WTC11 (cell line): ENCODE data around the gene SLC30A9. TPM values are rescaled to one million over a fixed set of nuclear protein-coding genes. Genes with fewer than 3 reads are reported as not detected.

ENCODE experiments used
- ATAC-seq: fragments of 200-7000 bp; cut with Tn5 transposase; 2 replicates; pipeline ENCODE4 v1.10.0; 2021; ENCODE audit warnings: mild to moderate bottlenecking, moderate library complexity
- CTCF ChIA-PET: fragments of 300-600 bp; sonication (Branson Sonifier 250); formaldehyde crosslinking; loops from one replicate; lab custom pipeline; 2021; ENCODE audit warnings: antibody characterized with exemption; lab: Charles Lee
- POLR2A ChIA-PET: fragments of 350-600 bp; sonication (Branson Sonifier 250); formaldehyde crosslinking; loops from one replicate; lab custom pipeline; 2021; ENCODE audit warnings: antibody characterized with exemption; lab: Charles Lee
- DNase-seq: peaks from one replicate; pipeline ENCODE4 v3.0.0; 2021; ENCODE audit warnings: low spot score
- H3K27ac Mint-ChIP-seq: 2 replicates; pipeline ENCODE4 v1.8.0; 2021; ENCODE audit warnings: mixed read lengths
- H3K27me3 Mint-ChIP-seq: 2 replicates; pipeline ENCODE4 v1.8.0; 2021; ENCODE audit warnings: low read depth, mild to moderate bottlenecking, moderate library complexity, mixed read lengths
- H3K36me3 Mint-ChIP-seq: 2 replicates; pipeline ENCODE4 v1.8.0; 2021; ENCODE audit warnings: mixed read lengths
- H3K4me1 Mint-ChIP-seq: 2 replicates; pipeline ENCODE4 v1.8.0; 2022; ENCODE audit warnings: mixed read lengths
- H3K4me3 Mint-ChIP-seq: 2 replicates; pipeline ENCODE4 v1.8.0; 2021; ENCODE audit warnings: mild to moderate bottlenecking, moderate library complexity, mixed read lengths
- H3K9me3 Mint-ChIP-seq: 2 replicates; pipeline ENCODE4 v1.8.0; 2021; ENCODE audit warnings: mixed read lengths
- CBFB ChIP-seq: sonication (generic); formaldehyde crosslinking; IDR thresholded peaks from 2 replicates; pipeline ENCODE4 v1.8.1; 2022; ENCODE audit warnings: mild to moderate bottlenecking, low read depth, missing genetic modification reagents
- FOXJ3 ChIP-seq: sonication (generic); formaldehyde crosslinking; IDR thresholded peaks from 2 replicates; pipeline ENCODE4 v1.9.0; 2021; ENCODE audit warnings: missing genetic modification reagents, mild to moderate bottlenecking, borderline replicate concordance
- GABPB1 ChIP-seq: sonication (generic); formaldehyde crosslinking; IDR thresholded peaks from 2 replicates; pipeline ENCODE4 v1.8.1; 2023; ENCODE audit warnings: mild to moderate bottlenecking, missing genetic modification reagents
- KAT7 ChIP-seq: sonication (generic); formaldehyde crosslinking; IDR thresholded peaks from 2 replicates; pipeline ENCODE4 v1.8.1; 2023; ENCODE audit warnings: missing genetic modification reagents, mild to moderate bottlenecking, borderline replicate concordance
- NR1H2 ChIP-seq: sonication (generic); formaldehyde crosslinking; IDR thresholded peaks from 2 replicates; pipeline ENCODE4 v1.9.0; 2021; ENCODE audit warnings: mild to moderate bottlenecking, moderate library complexity, missing genetic modification reagents
- SP1 ChIP-seq: sonication (generic); formaldehyde crosslinking; conservative IDR thresholded peaks from 2 replicates; pipeline ENCODE4 v1.8.1; 2022; ENCODE audit warnings: missing genetic modification reagents
- TP53 ChIP-seq: sonication (generic); formaldehyde crosslinking; IDR thresholded peaks from 2 replicates; pipeline ENCODE4 v1.8.1; 2023; ENCODE audit warnings: mild to moderate bottlenecking, missing genetic modification reagents
- ZNF121 ChIP-seq: sonication (generic); formaldehyde crosslinking; IDR thresholded peaks from 2 replicates; pipeline ENCODE4 v1.8.0; 2023; ENCODE audit warnings: missing genetic modification reagents
- ZNF671 ChIP-seq: fragments of 250-450 bp; sonication (Bioruptor Pico); IDR thresholded peaks from 2 replicates; pipeline ENCODE4 v1.8.0; 2021; ENCODE audit warnings: mild to moderate bottlenecking
- total RNA-seq: library from RNA; stranded (reverse); gene quantifications from 3 replicates; pipeline ENCODE4 v1.2.3, GENCODE V29; 2021
- TF ChIP-seq, protein P1 (sequence below): sonication (generic); formaldehyde crosslinking; IDR thresholded peaks from 2 replicates; pipeline ENCODE4 v1.8.0; 2023; ENCODE audit warnings: missing genetic modification reagents
- TF ChIP-seq, protein P2 (sequence below): fragments of 250-450 bp; sonication (Bioruptor Pico); IDR thresholded peaks from 2 replicates; pipeline ENCODE4 v1.9.0; 2021; ENCODE audit warnings: mild to moderate bottlenecking
- TF ChIP-seq, protein P3 (sequence below): sonication (generic); formaldehyde crosslinking; IDR thresholded peaks from 2 replicates; pipeline ENCODE4 v1.8.1; 2023; ENCODE audit warnings: mild to moderate bottlenecking, missing genetic modification reagents
- TF ChIP-seq, protein P4 (sequence below): fragments of 200-600 bp; IDR thresholded peaks from 2 replicates; pipeline ENCODE4 v1.8.0; 2022; ENCODE audit warnings: antibody characterized with exemption
- TF ChIP-seq, protein P5 (sequence below): sonication (generic); formaldehyde crosslinking; IDR thresholded peaks from 2 replicates; pipeline ENCODE4 v1.8.1; 2022; ENCODE audit warnings: mild to moderate bottlenecking, missing genetic modification reagents, moderate library complexity, borderline replicate concordance
- TF ChIP-seq, protein P6 (sequence below): sonication (generic); formaldehyde crosslinking; IDR thresholded peaks from 2 replicates; pipeline ENCODE4 v1.8.0; 2022; ENCODE audit warnings: mild to moderate bottlenecking, missing genetic modification reagents

Gene SLC30A9
- total RNA-seq, 1 experiment from 2014 or later, result 70.1 TPM

DNA sequence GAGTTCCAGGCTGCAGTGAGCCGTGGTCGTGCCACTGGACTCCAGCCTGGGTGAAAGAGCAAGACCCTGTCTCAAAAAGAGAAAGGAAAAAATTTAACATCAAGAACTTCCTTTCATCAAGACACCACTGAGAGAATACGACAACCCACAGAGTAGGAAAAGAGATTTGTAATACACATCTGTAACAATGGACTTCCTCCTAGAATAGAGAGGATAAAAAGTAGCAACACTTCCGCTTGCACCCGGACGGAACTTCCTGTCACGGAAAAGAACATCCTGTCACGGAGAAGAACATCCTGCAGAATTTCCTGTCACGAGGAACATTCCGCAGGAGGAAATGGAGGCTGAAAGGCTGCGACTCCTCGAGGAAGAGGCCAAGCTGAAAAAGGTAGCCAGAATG lies 8.9 kb upstream of the SLC30A9 start, which contains the start of gene DCAF4L1:
Gene DCAF4L1 (plus strand): TSS at position 301 of the 400 bp plus-strand sequence. CDS start 37 bp downstream, at position 338.
- H3K27ac Mint-ChIP-seq, result no peak within 1 kb of the TSS
- TF ChIP-seq, protein P1, sequence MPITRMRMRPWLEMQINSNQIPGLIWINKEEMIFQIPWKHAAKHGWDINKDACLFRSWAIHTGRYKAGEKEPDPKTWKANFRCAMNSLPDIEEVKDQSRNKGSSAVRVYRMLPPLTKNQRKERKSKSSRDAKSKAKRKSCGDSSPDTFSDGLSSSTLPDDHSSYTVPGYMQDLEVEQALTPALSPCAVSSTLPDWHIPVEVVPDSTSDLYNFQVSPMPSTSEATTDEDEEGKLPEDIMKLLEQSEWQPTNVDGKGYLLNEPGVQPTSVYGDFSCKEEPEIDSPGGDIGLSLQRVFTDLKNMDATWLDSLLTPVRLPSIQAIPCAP (CRISPR knock-in tag), result no peak
- TF ChIP-seq ZNF121 (CRISPR knock-in tag) (no peak), ZNF671 (CRISPR knock-in tag) (no peak), FOXJ3 (CRISPR knock-in tag) (no peak), GABPB1 (CRISPR knock-in tag) (no peak), CBFB (CRISPR knock-in tag) (no peak), TP53 (CRISPR knock-in tag) (no peak), SP1 (CRISPR knock-in tag) (no peak), NR1H2 (CRISPR knock-in tag) (no peak)
- TF ChIP-seq, protein P2, sequence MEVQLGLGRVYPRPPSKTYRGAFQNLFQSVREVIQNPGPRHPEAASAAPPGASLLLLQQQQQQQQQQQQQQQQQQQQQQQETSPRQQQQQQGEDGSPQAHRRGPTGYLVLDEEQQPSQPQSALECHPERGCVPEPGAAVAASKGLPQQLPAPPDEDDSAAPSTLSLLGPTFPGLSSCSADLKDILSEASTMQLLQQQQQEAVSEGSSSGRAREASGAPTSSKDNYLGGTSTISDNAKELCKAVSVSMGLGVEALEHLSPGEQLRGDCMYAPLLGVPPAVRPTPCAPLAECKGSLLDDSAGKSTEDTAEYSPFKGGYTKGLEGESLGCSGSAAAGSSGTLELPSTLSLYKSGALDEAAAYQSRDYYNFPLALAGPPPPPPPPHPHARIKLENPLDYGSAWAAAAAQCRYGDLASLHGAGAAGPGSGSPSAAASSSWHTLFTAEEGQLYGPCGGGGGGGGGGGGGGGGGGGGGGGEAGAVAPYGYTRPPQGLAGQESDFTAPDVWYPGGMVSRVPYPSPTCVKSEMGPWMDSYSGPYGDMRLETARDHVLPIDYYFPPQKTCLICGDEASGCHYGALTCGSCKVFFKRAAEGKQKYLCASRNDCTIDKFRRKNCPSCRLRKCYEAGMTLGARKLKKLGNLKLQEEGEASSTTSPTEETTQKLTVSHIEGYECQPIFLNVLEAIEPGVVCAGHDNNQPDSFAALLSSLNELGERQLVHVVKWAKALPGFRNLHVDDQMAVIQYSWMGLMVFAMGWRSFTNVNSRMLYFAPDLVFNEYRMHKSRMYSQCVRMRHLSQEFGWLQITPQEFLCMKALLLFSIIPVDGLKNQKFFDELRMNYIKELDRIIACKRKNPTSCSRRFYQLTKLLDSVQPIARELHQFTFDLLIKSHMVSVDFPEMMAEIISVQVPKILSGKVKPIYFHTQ (CRISPR knock-in tag), result no peak
- TF ChIP-seq, protein P3, sequence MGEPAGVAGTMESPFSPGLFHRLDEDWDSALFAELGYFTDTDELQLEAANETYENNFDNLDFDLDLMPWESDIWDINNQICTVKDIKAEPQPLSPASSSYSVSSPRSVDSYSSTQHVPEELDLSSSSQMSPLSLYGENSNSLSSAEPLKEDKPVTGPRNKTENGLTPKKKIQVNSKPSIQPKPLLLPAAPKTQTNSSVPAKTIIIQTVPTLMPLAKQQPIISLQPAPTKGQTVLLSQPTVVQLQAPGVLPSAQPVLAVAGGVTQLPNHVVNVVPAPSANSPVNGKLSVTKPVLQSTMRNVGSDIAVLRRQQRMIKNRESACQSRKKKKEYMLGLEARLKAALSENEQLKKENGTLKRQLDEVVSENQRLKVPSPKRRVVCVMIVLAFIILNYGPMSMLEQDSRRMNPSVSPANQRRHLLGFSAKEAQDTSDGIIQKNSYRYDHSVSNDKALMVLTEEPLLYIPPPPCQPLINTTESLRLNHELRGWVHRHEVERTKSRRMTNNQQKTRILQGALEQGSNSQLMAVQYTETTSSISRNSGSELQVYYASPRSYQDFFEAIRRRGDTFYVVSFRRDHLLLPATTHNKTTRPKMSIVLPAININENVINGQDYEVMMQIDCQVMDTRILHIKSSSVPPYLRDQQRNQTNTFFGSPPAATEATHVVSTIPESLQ (CRISPR knock-in tag), result no peak
- peaks cover 8% of the 10 kb centered on the region for H3K27me3 Mint-ChIP-seq
- no peak within 1 kb of the TSS for H3K4me3 Mint-ChIP-seq
- no peaks in the 10 kb centered on the region for H3K9me3 Mint-ChIP-seq
- POLR2A ChIA-PET, result no interaction called here
- CTCF ChIA-PET, result no interaction called here
- peaks cover 55% of the 10 kb centered on the region for H3K4me1 Mint-ChIP-seq
- H3K36me3 Mint-ChIP-seq, result no peaks in the 10 kb centered on the region
- DNase-seq (no peak), ATAC-seq (no peak)

DNA sequence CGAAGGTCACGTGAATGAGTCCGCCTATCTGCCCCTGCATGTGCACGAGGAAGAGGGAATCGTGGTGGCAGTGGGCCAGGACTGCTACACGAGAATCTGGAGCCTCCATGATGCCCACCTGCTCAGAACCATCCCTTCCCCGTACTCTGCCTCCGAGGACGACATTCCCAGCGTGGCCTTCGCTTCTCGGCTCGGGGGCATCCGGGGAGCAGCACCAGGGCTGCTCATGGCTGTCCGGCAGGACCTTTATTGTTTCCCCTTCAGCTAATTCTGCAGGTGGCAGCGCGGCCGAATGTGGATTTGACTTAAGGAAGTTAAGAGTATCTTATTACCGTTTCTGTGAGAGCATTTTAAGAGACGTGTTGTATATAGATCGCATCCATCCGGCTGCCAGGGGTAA lies 7.6 kb upstream of the SLC30A9 start:
- H3K36me3 Mint-ChIP-seq, result no peaks in the 10 kb centered on the region
- DNase-seq (no peak), ATAC-seq (peak; percentile 49)
- TF ChIP-seq, protein P4, sequence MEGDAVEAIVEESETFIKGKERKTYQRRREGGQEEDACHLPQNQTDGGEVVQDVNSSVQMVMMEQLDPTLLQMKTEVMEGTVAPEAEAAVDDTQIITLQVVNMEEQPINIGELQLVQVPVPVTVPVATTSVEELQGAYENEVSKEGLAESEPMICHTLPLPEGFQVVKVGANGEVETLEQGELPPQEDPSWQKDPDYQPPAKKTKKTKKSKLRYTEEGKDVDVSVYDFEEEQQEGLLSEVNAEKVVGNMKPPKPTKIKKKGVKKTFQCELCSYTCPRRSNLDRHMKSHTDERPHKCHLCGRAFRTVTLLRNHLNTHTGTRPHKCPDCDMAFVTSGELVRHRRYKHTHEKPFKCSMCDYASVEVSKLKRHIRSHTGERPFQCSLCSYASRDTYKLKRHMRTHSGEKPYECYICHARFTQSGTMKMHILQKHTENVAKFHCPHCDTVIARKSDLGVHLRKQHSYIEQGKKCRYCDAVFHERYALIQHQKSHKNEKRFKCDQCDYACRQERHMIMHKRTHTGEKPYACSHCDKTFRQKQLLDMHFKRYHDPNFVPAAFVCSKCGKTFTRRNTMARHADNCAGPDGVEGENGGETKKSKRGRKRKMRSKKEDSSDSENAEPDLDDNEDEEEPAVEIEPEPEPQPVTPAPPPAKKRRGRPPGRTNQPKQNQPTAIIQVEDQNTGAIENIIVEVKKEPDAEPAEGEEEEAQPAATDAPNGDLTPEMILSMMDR, result no peak
- TF ChIP-seq, protein P5, sequence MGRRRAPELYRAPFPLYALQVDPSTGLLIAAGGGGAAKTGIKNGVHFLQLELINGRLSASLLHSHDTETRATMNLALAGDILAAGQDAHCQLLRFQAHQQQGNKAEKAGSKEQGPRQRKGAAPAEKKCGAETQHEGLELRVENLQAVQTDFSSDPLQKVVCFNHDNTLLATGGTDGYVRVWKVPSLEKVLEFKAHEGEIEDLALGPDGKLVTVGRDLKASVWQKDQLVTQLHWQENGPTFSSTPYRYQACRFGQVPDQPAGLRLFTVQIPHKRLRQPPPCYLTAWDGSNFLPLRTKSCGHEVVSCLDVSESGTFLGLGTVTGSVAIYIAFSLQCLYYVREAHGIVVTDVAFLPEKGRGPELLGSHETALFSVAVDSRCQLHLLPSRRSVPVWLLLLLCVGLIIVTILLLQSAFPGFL (CRISPR knock-in tag), result no peak
- TF ChIP-seq KAT7 (CRISPR knock-in tag), result no peak
- TF ChIP-seq, protein P6, sequence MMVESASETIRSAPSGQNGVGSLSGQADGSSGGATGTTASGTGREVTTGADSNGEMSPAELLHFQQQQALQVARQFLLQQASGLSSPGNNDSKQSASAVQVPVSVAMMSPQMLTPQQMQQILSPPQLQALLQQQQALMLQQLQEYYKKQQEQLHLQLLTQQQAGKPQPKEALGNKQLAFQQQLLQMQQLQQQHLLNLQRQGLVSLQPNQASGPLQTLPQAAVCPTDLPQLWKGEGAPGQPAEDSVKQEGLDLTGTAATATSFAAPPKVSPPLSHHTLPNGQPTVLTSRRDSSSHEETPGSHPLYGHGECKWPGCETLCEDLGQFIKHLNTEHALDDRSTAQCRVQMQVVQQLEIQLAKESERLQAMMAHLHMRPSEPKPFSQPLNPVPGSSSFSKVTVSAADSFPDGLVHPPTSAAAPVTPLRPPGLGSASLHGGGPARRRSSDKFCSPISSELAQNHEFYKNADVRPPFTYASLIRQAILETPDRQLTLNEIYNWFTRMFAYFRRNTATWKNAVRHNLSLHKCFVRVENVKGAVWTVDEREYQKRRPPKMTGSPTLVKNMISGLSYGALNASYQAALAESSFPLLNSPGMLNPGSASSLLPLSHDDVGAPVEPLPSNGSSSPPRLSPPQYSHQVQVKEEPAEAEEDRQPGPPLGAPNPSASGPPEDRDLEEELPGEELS (CRISPR knock-in tag), result no peak
- H3K9me3 Mint-ChIP-seq, result no peaks in the 10 kb centered on the region
- H3K27ac Mint-ChIP-seq, result no peak overlapping the region
- no peak overlapping the region for H3K4me3 Mint-ChIP-seq
- ChIA-PET CTCF (interaction anchor here (1.3 kb wide), 1 partner anchor 25 kb away, joined by 3 read pairs; no protein-coding TSS in a partner anchor), POLR2A (no interaction called here)
- H3K27me3 Mint-ChIP-seq, result peaks cover 8% of the 10 kb centered on the region
- peaks cover 50% of the 10 kb centered on the region for H3K4me1 Mint-ChIP-seq
